Activated T-helper 2 cell treated with anti-CD3 and anti-CD28 coated beads, Interferon-gamma antibody, Interleukin-2, Interleukin-4, amounts not matched to agents 10 μg/mL and 5 μg/mL and 100 μg/mL, durations not matched to agents 14 hours and 24 hours and 36 hours (primary cell): ENCODE results near the gene CENPS. TPM values are rescaled to one million over a fixed set of nuclear protein-coding genes. Genes with fewer than 3 reads are reported as not detected.
A peak's percentile ranks its signal among the peaks of the same experiment; 100 is the strongest.
"Not testable (repeated sequence)": the region's sequence is repeated elsewhere in the genome, so short reads cannot be mapped to it uniquely, and the experiment has no call there.

Experiments used
- DNase-seq: peaks from one replicate; pipeline ENCODE4 v3.0.0; 2021; ENCODE audit warnings: low spot score
- H3K27ac Mint-ChIP-seq: one replicate; pipeline ENCODE4 v1.8.0; 2021; ENCODE audit warnings: mixed read lengths
- H3K27me3 Mint-ChIP-seq: one replicate; pipeline ENCODE4 v1.8.0; 2021; ENCODE audit warnings: low read depth, mixed read lengths
- H3K36me3 Mint-ChIP-seq: one replicate; pipeline ENCODE4 v1.8.0; 2021; ENCODE audit warnings: low read depth, mixed read lengths
- H3K4me1 Mint-ChIP-seq: one replicate; pipeline ENCODE4 v1.8.0; 2021; ENCODE audit warnings: low read depth, mixed read lengths
- H3K4me3 Mint-ChIP-seq: one replicate; pipeline ENCODE4 v1.8.0; 2021; ENCODE audit warnings: low read depth, mild to moderate bottlenecking, moderate library complexity, mixed read lengths
- H3K9me3 Mint-ChIP-seq: one replicate; pipeline ENCODE4 v1.8.0; 2021; ENCODE audit warnings: mixed read lengths
- intact Hi-C: fragments of 100-400 bp; cut with micrococcal nuclease; formaldehyde crosslinking; loops from one replicate; pipeline ENCODE4 v1.15.1; 2023
- total RNA-seq: library from RNA; stranded (reverse); gene quantifications from 2 replicates; pipeline ENCODE4 v1.2.3, GENCODE V29; 2022

Gene CENPS
- total RNA-seq, 1 donor from 2014 or later, result 16.8 TPM

DNA sequence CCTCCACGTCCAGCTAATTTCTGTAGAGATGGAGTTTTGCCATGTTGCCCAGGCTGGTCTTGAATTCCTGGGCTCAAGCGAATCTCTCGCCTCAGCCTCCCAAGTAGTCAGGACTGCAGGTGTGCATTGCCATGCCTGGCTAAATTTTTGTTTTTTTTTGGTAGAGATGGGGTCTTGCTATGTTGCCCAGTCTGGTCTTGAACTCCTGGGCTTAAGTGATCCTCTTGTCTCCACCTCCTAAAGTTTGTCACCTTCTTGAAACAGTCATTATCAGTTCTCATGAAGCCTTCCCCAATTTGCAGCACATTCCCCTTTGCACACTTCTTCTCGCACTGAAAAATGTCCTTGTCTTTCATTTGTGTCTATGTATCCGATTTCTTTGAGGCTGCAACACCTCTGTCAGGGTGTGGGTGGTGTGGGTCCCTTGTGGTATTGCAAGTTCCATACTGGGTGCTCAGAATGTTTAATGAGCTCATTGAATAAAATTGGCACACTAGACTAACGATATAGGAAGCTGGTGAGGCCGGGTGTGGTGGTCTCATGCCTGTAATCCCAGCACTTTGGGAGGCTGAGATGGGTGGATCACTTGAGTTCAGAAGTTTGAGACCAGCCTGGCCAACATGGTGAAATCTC, 16.7 kb downstream of the CENPS start:
- DNase-seq, result no peak
- intact Hi-C loops, result no loop called here
- Mint-ChIP-seq H3K27me3 (no peaks in the 10 kb centered on the region), H3K27ac (no peak overlapping the region), H3K4me1 (peaks cover 2% of the 10 kb centered on the region), H3K4me3 (no peak overlapping the region), H3K9me3 (no peaks in the 10 kb centered on the region), H3K36me3 (no peaks in the 10 kb centered on the region)

DNA sequence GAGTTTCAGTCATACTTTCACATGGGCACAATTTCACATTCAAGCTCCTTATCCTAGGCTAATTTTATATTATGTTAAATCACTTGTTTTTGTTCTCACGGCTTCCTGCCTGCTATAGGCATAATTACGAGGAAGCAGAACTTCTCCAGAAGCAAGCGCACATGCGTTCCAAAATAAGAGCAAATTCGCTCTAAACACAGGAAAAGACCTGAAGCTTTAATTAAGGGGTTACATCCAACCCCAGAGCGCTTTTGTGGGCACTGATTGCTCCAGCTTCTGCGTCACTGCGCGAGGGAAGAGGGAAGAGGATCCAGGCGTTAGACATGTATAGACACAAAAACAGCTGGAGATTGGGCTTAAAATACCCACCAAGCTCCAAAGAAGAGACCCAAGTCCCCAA, 19.5 kb downstream of the CENPS start, which contains the start of gene CORT:
TSS of gene CORT (plus strand) at position 281 of the 400 bp plus-strand sequence. CDS start 193 bp downstream, outside the sequence.
- no peak within 1 kb of the TSS for H3K4me3 Mint-ChIP-seq

DNA sequence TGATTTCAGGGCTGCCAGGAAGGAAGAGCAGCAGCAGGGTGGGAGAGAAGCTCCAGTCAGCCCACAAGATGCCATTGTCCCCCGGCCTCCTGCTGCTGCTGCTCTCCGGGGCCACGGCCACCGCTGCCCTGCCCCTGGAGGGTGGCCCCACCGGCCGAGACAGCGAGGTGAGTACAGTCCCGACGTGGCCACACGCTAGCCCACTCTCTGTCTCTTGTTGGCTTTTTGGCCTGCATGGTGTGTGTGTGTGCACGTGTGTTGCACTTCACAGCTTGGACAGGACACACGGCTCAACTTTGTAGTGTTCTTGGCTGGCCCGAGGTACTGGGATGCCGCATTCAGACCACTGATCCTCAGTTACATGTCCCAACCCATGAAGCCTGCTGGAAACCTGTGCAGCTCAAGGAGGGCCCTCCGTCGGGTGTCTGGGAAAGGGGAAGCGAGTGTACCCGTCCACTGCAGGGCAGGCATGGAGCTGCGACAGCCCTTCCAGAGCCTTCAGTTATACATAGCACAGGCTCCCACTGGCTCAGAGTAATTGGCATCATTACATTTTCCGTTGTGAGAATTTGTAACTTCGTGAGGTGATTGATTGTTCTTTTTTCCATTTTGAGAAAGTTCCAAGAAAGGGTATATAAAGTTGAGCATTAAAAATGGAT, 20.1 kb downstream of the CENPS start:
- H3K4me3 Mint-ChIP-seq, result no peak overlapping the region
- H3K36me3 Mint-ChIP-seq, result peaks cover 3% of the 10 kb centered on the region
- H3K27ac Mint-ChIP-seq, result no peak overlapping the region
- DNase-seq, result no peak
- intact Hi-C loops, result no loop called here
- H3K27me3 Mint-ChIP-seq, result no peaks in the 10 kb centered on the region
- no peaks in the 10 kb centered on the region for H3K9me3 Mint-ChIP-seq
- peaks cover 2% of the 10 kb centered on the region for H3K4me1 Mint-ChIP-seq

More for the DNA sequence above, 19.5 kb downstream of the CENPS start, which contains the start of gene CORT:
- Mint-ChIP-seq H3K36me3 (peaks cover 3% of the 10 kb centered on the region), H3K9me3 (no peaks in the 10 kb centered on the region), H3K27me3 (no peaks in the 10 kb centered on the region), H3K27ac (no peak within 1 kb of the TSS), H3K4me1 (peaks cover 2% of the 10 kb centered on the region)
- intact Hi-C loops, result no loop called here
- no peak for DNase-seq

DNA sequence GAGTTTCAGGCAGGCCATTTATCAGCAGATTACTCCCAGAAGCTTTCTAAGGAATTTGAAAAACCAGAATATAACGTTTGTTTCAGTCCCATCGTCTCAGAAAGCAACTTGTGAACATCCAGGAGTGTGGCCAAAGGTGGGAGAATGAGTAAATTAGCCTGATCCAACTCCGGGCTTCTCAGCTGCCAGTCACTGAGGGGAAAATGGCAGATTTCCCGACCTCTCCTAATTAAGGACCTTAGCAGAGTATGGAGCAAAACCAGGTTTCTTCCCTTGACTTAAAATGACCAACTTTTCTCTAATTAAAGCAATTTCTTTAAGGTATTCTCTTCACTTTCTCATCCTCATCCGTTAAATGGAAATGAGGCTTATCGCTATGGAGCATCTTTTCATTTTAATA, 20.6 kb downstream of the CENPS start:
- intact Hi-C loops, result no loop called here
- Mint-ChIP-seq H3K9me3 (no peaks in the 10 kb centered on the region), H3K27me3 (no peaks in the 10 kb centered on the region), H3K36me3 (peaks cover 3% of the 10 kb centered on the region), H3K27ac (no peak overlapping the region), H3K4me1 (peaks cover 2% of the 10 kb centered on the region), H3K4me3 (no peak overlapping the region)
- no peak for DNase-seq

DNA sequence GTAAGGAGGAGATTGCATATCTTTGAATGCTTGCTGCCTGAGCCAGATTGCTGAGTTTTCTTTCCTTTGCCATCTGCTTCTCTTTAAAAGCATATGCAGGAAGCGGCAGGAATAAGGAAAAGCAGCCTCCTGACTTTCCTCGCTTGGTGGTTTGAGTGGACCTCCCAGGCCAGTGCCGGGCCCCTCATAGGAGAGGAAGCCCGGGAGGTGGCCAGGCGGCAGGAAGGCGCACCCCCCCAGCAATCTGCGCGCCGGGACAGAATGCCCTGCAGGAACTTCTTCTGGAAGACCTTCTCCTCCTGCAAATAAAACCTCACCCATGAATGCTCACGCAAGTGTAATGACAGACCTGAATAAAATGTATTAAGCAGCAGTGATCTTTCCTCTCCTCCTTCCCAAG, 21.1 kb downstream of the CENPS start:
- intact Hi-C loops, result no loop called here
- Mint-ChIP-seq H3K4me3 (no peak overlapping the region), H3K9me3 (no peaks in the 10 kb centered on the region), H3K27me3 (no peaks in the 10 kb centered on the region), H3K27ac (no peak overlapping the region), H3K36me3 (peaks cover 6% of the 10 kb centered on the region), H3K4me1 (peaks cover 2% of the 10 kb centered on the region)
- DNase-seq, result no peak

DNA sequence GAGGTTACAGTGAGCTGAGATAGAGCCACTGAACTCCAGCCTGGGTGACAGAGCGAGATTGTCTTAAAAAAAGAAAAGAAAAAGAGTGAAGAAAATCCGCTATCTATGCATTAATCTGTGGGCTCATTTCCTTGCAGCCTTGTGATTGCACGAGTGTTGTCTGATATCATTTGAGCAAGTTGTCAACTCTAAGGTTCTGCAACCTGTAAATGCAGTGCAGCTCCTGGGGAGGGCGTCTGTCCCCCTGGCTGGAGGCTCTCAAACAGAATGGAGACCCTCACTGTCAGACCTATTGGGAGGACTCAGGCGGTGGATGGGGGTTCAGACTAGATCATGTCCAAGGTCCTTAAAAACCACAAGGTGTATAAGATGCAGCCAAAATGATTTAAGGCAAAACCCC, 25.8 kb downstream of the CENPS start:
- Mint-ChIP-seq H3K4me1 (peaks cover 5% of the 10 kb centered on the region), H3K9me3 (no peaks in the 10 kb centered on the region), H3K4me3 (no peak overlapping the region), H3K27ac (no peak overlapping the region), H3K36me3 (peaks cover 18% of the 10 kb centered on the region), H3K27me3 (no peaks in the 10 kb centered on the region)
- intact Hi-C loops, result no loop called here
- no peak for DNase-seq

DNA sequence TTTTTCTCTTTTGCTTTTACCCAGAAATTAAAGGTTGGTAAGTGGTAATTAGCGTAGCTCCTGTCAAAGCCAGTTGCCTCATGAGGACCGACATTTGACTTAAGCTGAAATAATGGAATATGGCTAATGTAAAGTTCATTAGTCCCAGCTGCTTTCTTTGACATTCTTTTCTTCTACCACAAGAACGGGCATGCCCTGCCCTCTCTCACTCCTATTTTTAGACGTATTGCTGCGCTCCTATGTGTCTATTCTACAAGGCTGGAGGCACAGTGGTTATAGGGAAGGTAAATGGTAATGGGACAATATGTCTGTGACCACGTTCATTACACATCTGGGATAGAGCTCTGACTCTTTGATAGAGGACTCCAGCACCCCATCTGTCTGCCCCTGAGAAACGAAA, 26.4 kb downstream of the CENPS start:
- Mint-ChIP-seq H3K36me3 (peaks cover 24% of the 10 kb centered on the region), H3K27me3 (no peaks in the 10 kb centered on the region), H3K4me3 (no peak overlapping the region), H3K9me3 (no peaks in the 10 kb centered on the region), H3K4me1 (peaks cover 4% of the 10 kb centered on the region), H3K27ac (no peak overlapping the region)
- no peak for DNase-seq
- intact Hi-C loops, result no loop called here

DNA sequence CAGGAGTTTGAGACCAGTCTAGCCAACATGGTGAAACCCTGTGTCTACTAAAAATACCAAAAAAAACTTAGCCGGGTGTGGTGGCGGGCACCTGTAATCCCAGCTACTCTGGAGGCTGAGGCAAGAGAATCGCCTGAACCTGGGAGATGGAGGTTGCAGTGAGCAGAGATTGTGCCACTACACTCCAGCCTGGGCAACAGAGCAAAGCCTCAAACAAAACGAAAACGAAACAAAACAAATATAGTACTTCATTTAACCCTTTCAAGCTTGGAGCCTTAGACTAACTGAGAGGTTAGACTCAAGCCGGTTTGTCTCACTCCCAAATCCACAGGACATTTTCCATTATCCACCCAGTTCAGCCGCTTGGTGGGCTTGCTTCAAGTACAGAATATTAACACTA, 27.2 kb downstream of the CENPS start:
- H3K36me3 Mint-ChIP-seq, result peaks cover 28% of the 10 kb centered on the region
- H3K4me1 Mint-ChIP-seq, DNase-seq, H3K4me3 Mint-ChIP-seq, H3K27ac Mint-ChIP-seq, intact Hi-C loops, H3K9me3 Mint-ChIP-seq, H3K27me3 Mint-ChIP-seq: not testable (repeated sequence)

DNA sequence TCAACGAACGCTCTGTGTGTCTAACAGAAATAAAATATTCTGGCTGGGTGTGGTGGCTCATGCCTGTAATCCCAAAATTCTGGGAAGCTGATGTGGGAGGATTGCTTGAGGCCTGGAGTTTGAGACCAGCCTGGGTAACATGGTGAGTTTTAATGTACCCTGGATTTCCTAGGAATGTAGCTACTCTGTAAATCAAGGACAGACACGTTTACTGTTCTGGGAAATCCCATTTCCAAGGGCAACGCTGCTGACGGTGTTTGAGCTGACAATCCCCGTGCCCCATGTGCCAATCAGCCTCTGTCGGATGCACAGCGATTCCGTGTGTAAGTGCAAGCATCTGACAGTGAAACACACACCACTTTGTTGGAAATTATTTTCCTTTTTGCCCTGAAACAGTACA, 27.6 kb downstream of the CENPS start:
- intact Hi-C loops, result no loop called here
- Mint-ChIP-seq H3K36me3 (peaks cover 33% of the 10 kb centered on the region), H3K27ac (no peak overlapping the region)

DNA sequence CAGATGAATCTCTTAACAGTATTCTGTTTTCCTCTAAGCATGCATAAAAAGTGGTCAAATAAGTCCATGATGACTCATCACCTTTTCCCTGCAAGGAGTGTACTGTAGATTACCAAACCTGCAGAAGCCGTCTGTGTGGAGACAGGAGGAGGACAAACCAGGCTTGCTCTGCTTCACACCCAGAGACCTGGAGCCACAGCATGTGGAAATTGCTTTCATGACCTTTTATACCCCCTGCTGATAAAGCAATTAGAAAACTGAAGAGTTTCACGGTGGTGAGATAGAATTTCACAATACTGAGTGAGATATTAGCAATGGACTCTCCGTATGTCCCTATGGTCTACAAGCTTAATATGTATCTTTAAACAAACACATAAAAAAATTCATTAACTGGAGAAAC, 29.0 kb downstream of the CENPS start:
- intact Hi-C loops, result no loop called here
- peaks cover 41% of the 10 kb centered on the region for H3K36me3 Mint-ChIP-seq
- H3K27me3 Mint-ChIP-seq, result no peaks in the 10 kb centered on the region

More for the DNA sequence above, 27.6 kb downstream of the CENPS start:
- Mint-ChIP-seq H3K9me3 (no peaks in the 10 kb centered on the region), H3K4me3 (no peak overlapping the region), H3K4me1 (peaks cover 4% of the 10 kb centered on the region), H3K27me3 (no peaks in the 10 kb centered on the region)
- DNase-seq, result no peak

DNA sequence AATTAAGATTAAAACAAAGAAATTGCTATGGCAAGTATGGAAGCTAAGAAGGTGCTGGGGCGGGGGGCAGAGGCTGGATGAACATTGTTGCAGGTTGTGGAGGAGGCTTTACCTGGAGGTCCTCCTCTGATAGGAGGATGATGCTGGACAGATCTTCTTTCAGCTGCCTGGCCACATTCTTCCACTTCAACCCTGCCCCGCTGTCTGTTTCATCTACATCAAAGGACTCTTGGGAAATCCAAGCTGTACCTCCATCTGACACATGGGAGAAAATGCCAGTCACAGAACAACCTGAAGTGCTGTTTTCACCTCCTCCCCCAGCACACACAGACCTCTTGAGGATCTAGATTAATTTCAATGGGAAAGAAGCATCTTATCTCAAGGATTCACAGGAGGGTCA, 36.8 kb downstream of the CENPS start:
- Mint-ChIP-seq H3K9me3 (no peaks in the 10 kb centered on the region), H3K4me3 (no peak overlapping the region), H3K36me3 (peaks cover 49% of the 10 kb centered on the region), H3K27ac (no peak overlapping the region), H3K27me3 (no peaks in the 10 kb centered on the region), H3K4me1 (peaks cover 8% of the 10 kb centered on the region)
- intact Hi-C loops, result no loop called here
- no peak for DNase-seq

More for the DNA sequence above, 29.0 kb downstream of the CENPS start:
- Mint-ChIP-seq H3K27ac (no peak overlapping the region), H3K4me1 (peaks cover 4% of the 10 kb centered on the region), H3K9me3 (no peaks in the 10 kb centered on the region), H3K4me3 (no peak overlapping the region)
- DNase-seq, result no peak

DNA sequence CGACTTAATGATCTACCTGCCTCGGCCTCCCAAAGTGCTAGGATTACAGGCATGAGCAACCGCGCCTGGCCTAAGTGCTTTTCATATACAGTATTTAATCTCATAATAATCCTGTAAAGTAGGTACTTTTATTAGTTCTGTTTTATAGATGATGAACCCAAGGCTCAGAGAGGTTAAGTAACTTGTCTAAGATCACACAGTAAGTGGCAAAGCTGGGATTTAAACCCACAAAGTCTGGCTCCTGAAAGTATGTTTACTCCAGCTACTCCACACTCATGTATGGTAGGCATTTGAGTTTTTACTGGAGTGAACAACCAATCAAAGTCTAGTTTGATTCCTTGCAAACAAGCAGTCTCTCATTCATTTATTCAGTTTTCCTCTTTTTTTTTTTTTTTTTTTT, 39.8 kb downstream of the CENPS start:
- intact Hi-C loops, result no loop called here
- no peak for DNase-seq
- Mint-ChIP-seq H3K27me3 (no peaks in the 10 kb centered on the region), H3K4me1 (peaks cover 22% of the 10 kb centered on the region), H3K9me3 (no peaks in the 10 kb centered on the region), H3K27ac (no peak overlapping the region), H3K36me3 (peaks cover 33% of the 10 kb centered on the region), H3K4me3 (no peak overlapping the region)

DNA sequence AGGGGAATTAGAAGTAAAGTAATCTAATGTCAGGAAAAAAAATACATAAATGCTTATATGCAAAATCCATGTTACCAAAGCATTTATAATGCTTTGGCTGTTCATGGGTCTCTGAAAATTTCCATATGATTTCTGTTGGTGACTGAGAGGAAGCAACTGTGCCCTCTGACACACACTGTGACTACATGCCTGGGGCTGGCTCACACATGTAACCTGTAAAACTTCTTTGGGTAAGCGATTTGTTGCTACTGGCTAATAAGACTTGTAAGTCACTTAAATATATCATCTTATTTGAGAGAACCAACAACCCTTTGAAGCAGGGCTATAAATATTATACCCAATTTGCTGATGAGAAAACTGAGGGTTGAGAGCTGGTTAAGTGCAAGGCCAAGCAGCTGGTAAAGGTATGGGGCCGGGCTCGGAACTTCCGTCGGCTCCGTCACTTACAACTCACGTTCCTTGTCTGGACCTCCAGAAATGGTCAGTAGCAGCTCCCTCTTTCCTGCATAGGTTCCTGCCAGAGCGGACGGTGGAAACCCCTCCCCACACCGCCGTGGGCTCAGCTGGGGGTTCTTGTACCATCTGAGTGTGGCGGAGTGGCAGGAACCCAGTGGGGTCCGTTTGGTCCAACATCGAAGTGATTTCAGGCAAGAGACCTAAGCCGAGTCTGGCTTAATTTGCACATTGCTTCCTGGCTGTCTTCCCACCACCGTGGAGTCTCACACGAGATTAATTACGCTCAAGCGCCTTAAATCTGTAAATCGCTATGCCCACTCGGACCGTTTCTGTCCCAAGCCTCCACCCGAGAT, 41.4 kb downstream of the CENPS start:
- H3K4me3 Mint-ChIP-seq, result peak overlapping the region; percentile 95
- intact Hi-C loops, result loop anchor here (1.0 kb wide), 2 partner anchors 24 to 40 kb away; no protein-coding TSS in a partner anchor

More for the DNA sequence above, 41.4 kb downstream of the CENPS start:
- Mint-ChIP-seq H3K27me3 (no peaks in the 10 kb centered on the region), H3K36me3 (peaks cover 29% of the 10 kb centered on the region), H3K9me3 (no peaks in the 10 kb centered on the region), H3K4me1 (peaks cover 31% of the 10 kb centered on the region), H3K27ac (peak overlapping the region; percentile 93)
- no peak for DNase-seq
